Measurements from ENCODE around the gene KCNJ14.

KCNJ14 gene

GRCh38 chr19:48510421-48511268 is 55.3 kb downstream of the KCNJ14 start:
- DNase-seq: no peak

GRCh38 chr19:48511321-48511731 is 56.0 kb downstream of the KCNJ14 start:
- DNase-seq: no peak

DNA sequence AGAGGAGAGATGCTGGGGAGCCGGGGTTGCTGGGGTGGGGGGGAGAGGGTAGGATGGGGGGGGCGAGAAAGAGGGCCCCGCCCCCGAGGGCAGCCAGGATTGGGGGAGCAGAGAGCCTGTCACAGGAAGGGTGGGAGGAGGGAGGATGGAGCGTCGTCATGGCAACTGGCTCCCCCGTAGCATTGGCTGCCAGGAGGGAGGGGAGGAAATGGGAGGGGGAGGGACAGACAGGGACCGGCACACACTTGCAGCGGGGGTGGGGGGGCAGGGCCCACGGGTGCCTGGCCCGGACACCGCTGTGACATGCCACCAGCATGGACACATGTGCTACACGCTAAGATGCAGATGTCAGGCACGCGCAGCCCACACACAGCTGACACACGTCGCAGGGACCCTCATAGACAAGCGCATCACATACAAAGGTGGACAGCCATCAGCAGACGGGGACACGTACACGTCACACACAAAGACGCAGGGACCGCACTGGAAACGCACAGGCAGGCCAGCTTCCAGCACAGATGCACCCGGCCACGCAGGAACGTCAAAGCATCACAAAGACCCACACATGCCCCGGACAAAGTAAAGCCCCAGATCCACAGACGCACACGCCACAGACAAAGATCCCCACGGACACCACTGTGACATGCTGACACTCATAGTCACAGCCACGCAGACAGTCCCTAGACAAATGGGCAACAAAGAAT is 56.6 kb downstream of the KCNJ14 start, which contains the start of gene LMTK3:
Gene LMTK3, minus strand, starts transcription at position 36 of the 704 bp plus-strand sequence. CDS start 259 bp downstream, outside the sequence.
- DNase-seq: no peak

- DNase-seq: no peak
These were observed 57.3 kb downstream of the KCNJ14 start for GRCh38 chr19:48512504-48513288.

DNA sequence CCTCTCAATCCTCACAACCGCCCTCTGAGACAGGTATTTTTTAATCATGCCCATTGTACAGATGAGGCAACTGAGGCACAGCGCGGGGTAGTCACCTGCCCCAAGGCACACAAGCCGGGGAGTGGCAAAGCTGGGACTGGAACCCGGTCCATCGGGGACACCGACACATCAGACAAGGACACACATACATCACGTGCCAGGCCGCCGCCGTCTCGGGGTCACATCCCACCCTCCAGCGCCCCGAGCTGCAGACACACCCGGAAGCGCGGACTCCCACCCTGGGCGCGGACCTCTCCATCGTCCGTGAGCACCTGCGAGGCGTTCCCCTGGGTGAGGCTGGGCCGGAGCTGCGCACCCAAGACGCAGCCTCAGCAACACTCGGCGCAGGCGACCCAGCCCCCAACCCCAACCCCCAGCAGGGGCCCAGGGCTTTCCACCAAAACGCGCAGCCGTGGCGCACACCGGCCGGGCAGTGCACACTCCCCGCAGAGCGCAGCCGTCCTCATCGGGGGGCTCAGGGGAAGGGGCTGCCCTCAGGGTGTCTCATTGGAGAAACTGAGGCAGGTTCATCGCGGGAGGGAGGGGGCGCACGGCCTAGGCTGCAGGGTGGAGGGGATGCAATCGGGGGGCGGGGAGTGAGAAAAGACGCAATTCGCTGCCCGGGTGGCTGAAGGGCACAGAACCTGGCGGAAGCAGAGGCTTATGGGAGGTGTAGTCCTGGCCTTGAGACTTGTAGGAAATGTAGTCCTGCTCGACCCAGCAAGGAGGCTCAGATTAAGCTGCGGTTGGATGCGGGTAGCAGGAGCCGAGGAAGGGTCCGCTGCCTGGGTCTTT is 58.1 kb downstream of the KCNJ14 start:
- DNase-seq: no peak

DNA sequence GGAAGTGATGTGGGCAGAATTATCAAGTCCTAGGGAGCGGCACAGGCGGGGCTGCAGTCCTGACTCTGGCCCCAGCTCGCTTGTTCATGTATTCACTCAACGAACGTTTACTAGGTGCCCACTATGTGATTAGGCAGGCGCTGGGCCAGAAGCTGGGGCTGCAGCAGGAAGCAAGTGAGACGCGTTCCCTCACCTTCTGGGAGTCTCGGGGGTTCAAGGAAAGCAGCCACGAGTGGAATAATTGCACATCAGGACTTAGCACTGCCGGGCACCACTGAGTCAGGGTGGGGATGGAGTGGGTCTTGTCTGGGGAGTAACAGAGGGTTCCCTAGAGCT is 58.7 kb downstream of the KCNJ14 start:
- DNase-seq: no peak

DNA sequence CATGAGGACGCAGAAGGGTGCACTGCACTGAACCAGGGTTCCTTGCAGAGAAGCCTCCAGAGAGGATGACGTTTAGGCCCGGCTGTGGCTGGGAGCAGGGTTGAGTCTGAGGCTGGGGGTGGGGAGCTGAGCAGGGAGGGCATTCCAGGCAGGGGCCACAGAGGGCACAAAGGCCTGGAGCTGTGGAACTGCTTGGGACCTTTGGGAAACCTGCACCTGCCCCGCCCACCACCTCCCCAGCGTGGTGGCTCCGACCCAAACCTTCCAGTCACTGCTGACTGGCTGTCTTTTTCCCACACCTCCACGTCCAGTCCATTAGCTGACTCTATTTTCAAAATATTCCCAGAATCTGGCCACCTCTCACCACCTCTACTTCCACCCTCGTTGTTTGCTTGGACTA is 61.2 kb downstream of the KCNJ14 start:
- no peak for DNase-seq

All from NCI-H1048 (cell line).